Measurements from ENCODE around the gene SORCS2.

The SORCS2 gene

DNA sequence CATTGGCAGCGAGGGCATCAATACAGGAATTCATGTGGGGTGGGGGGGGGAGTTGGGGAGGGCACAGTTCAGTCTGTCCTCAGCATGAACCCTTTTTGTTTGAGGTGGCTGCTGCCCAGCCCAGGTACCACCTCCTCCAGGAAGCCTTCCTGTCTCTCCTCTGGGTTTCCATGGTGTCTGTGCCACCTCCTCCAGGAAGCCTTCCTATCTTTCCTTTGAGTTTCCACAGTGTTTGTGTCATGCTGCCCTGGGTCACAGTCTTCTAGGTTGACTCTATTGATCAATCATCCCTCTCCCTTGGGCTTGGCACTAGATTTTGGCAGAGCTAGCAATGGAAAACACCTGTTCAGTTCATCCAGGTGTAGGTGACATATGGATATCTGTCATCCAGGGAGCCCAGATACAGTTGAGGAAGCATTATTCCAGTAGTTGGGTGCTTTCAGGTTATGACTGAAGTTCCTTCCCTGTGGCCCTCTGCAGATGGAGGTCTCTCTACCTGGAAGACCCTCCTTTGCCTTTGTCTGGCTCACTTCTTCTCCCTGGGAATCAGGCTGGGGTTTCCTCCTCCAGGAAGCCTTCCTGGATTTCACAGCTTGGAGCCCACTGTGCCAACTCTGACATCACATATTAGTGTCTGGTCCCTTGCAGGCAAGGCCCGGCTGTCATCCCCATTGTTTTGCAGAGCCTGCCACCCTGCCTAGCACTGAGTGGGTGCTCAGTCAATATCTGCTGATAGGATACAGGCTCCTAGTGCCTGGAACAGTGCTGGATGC, 96.6 kb downstream of the SORCS2 start:
- no peak for DNase-seq (ENCODE audit: low read depth in 2 of 2)

GRCh38 chr4:7289589-7289988, 97.3 kb downstream of the SORCS2 start:
- DNase-seq (ENCODE audit: low read depth in 2 of 2) = no peak

- no peak for DNase-seq (ENCODE audit: low read depth in 2 of 2)
Observed at GRCh38 chr4:7291372-7292114, 99.2 kb downstream of the SORCS2 start.

- no peak for DNase-seq (ENCODE audit: low read depth in 2 of 2)
Observed at GRCh38 chr4:7293703-7294102, 101.4 kb downstream of the SORCS2 start.

- DNase-seq (ENCODE audit: low read depth in 2 of 2) = no peak
Observed at GRCh38 chr4:7294176-7294756, 101.9 kb downstream of the SORCS2 start.

DNA sequence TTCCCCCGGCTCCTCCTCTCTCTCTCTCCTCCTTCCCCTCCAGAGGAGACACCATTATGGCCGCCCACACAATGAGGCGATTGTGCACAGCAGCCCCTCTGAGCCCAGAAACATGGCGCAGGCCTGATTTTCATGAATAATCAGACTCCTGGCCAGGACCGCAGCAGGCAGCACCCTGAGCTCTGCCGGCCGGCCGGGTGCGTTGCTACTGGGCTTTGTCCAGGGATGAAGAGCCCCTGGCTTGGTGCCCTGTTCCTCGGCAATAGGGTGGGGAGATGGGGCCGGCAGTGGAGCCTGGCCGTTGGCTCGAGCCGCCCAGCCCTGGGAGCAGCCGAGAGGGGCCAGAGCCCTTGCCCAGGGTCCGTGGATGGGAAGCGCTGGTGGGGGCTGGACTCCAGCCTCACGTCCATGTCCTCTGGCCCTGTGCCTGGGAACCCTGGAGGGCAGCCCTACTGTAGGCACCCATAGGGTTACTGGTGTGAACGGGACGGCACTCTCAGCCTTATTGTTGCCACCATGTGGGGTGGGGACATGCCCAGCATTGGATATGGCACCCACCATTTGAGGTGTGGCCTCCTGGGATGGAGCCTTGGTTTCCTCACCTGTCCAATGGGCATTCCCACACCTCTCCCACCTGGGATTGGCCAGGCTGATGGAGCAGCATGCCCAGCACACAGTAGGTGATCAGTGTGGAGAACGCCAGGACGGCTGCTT, 103.0 kb downstream of the SORCS2 start:
- no peak for DNase-seq (ENCODE audit: low read depth in 2 of 2)

- DNase-seq (ENCODE audit: low read depth in 2 of 2) = no peak
Observed at GRCh38 chr4:7295911-7296660, 103.7 kb downstream of the SORCS2 start.

DNA sequence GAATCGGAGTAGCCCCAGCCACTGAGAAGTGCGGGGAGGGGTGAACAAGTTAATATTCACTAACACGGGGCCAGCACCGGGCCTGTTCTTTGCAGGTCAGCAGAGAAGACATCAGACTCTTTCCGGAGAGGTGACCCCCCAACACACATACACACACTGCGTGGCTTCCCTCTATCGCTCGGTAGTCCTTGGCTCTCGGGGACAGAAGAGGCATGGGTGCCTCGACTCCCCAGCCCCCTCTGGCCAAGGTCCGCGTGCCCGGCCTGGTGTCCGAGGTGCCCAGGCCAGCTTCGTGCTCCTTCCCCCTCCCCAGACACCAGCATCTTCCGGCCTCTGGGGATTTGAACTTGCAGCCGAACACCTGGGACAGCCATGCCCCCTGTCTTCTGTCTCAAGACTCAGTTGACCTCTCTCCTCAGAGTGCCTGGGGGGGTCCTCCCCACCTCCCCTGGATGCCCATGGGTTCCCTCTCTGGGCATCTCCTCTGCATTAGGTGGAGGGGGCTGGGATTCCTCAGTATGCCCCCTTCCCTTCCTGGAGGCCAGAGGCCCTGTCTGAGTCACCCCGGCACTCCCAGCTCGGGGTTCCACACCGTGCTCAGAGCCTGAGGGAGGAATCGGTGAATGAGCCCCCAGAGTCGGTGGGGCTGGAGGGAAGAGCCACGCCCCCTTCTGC, 104.5 kb downstream of the SORCS2 start:
- DNase-seq (ENCODE audit: low read depth in 2 of 2) = no peak

DNA sequence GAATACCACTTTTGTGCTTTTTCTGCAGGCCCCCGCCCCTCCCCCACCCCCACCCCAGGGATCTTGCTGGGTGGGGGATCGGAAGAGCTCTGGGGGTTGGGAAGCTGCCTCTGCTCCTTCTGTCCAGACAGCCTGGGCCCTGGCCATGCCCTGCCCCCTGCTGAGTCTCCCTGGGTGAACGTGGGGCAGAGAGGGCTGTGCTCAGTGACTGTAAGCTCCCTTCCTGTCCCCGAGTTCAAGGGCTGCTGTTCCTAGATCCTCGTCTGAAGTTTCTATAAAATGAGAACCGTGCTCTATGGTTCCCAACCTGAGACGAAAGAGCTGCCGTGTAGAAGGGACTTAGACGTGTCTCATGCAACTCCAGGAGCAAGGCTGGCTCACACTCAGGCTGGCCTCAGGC, 105.0 kb downstream of the SORCS2 start:
- DNase-seq (ENCODE audit: low read depth in 2 of 2) = no peak

GRCh38 chr4:7297881-7298280, 105.5 kb downstream of the SORCS2 start:
- DNase-seq (ENCODE audit: low read depth in 2 of 2) = no peak

DNA sequence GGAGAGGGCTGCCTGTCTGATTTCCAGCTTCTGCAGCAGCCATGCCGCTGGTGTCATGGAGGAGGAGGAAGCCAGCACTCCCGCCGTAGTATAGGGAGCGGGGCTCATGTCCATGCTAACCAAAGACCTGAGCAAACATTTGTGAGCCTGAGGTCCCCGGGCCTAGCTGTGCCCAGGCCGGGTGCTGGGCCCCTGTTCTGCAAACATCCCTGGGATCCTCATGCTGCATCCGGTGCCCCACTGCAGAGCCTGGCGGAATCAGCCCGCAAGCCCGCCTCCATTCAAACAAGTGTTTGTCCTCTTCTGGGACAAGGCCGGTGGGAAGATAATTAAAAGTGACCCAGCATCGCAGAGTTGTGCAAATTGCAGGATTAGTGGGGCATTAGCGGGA, 106.3 kb downstream of the SORCS2 start:
- DNase-seq (ENCODE audit: low read depth in 2 of 2) = no peak

GRCh38 chr4:7299010-7299907, 106.9 kb downstream of the SORCS2 start:
- DNase-seq (ENCODE audit: low read depth in 2 of 2) = no peak

- DNase-seq (ENCODE audit: low read depth in 2 of 2) = no peak
Observed at GRCh38 chr4:7299908-7300710, 107.8 kb downstream of the SORCS2 start.

DNA sequence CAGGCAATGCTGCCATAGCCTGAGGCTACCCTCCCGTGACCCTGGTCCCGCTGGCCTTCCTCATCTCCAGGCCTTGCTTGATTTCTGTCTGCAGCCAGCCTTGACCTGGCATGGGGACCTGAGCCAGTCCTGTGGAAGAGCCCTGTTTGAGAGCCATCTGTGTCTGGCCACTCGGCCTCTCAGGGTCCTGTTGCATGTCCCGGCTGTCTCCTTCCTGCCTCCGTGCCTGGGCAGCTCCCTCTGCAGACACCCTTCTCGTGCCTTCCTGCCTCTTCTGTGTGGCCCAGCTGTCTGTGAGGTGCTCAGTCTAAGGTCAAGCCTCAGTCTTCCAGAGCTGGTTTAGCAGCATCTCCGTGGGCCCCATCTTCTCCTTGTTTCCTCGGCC, 108.4 kb downstream of the SORCS2 start:
- DNase-seq (ENCODE audit: low read depth in 2 of 2) = no peak

GRCh38 chr4:7301126-7301785, 108.9 kb downstream of the SORCS2 start:
- DNase-seq (ENCODE audit: low read depth in 2 of 2) = no peak

- DNase-seq (ENCODE audit: low read depth in 2 of 2) = no peak
Observed at GRCh38 chr4:7301846-7302630, 109.7 kb downstream of the SORCS2 start.

GRCh38 chr4:7302781-7303404, 110.6 kb downstream of the SORCS2 start:
- DNase-seq (ENCODE audit: low read depth in 2 of 2) = no peak
